Stimulated activated CD4-positive, alpha-beta T cell treated with anti-CD3 and anti-CD28 coated beads, TNF-alpha, amount 100 ng/mL, for 1 hour (primary cell): Measurements from ENCODE around the gene ZFHX3.

Experiments used
- DNase-seq, 3 donors: peaks; one replicate each; pipeline ENCODE4 v3.0.0-alpha.2; 2020; ENCODE audit warnings: low read depth in 3 of 3, low spot score in 1 of 3

Gene ZFHX3

DNA sequence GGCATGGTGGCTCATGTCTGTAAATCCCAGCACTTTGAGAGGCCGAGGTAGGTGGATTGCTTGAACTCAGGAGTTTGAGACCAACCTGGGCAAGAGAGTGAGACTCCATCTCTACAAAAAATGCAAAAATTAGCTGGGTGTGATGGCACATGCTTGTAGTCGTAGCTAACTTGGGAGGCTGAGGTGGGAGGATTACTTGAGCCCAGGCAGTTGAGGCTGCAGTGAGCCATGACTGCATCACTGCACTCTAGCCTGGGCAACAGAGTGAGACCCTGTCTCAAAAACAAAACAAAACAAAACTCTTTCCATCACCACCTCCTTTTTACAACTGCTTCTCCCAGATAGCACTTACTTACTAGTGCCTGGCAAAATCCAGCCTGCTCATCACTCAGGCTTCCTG, 214.0 kb downstream of the ZFHX3 start:
- DNase-seq: no peak

DNA sequence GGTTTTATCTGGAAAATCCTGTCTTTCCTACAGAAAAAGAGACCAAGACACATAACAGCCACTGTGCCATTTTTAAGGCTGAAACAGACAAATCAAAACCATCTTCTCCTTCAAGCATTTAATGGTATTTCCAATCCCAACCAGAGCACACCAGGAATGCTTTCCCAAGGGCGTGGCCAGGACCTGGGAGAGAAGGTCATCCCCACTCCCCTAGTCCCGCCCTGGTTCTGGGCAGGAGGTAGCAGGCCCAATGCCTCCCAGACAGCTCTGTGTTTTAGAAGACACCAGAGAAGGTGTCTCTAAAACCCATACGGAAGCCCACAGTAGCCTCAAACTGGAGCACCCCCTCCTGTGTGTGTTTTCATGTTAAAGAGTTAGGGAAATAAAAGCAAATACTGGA, 214.4 kb downstream of the ZFHX3 start:
- no peak for DNase-seq

- DNase-seq: peak; percentile 13 to 56 (median 21)
These were observed 215.2 kb downstream of the ZFHX3 start for GRCh38 chr16:72832621-72833248.

DNA sequence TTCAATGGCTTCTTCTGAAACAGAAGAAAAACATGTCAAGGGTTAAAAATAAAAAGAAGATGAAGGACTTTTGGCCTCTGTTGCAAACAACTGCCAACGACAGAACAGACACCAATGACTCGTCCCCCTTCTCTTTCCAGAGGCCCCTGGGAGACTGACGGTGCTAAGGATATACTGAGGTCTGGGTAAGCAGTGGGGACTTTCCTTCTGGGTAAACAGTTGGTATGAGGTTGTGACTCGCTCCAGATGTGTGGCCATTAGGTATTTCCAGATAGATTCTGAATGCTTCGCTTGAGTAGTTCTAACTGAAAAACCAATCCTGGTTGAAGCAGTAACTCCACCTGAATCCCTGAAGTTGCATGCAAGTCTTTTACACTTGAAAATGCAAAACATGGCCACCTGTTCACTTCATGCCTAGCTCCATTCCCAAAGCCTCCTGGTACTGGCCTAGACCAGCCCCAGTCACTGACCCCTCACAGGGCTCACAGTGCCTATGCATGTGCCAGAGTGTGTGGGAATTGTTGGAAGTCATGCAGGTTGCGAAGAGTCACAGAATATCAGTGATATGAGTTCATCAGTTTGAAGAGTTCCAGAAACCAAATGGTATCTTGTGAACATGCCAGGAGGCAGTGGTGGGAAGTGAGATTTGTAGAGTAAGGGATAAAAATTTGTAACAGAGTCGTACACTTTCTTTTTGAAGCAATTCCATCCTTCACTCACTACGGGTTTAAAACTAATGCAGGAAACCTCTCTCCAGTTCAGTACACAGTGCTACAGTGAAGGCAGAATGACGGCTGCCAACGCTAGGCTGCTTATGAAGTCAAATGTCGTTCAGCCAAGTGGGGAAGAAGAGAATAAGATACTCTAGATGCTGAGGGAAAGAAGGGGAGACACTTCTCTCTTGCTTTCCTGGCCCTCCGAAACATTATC, 217.8 kb downstream of the ZFHX3 start:
- DNase-seq: no peak

DNA sequence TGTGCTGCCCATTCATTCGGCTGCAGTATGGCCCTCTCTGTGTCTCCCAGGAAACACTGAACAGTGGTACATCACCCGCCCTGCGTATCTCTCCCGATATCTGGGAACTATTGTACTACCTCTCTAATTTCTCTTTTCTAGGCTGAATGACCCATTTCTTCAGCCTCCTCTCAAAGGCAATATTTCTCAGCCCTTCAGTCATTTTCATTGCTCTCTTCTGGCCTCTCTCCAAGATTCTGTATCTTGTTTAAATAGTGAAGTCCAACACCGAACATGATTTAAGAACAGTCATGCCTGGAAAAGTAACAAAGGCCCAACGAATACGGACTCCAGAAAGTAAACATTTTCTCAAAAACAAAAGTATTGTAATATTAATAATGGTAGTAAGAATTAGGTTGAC, 220.1 kb downstream of the ZFHX3 start:
- DNase-seq: no peak

DNA sequence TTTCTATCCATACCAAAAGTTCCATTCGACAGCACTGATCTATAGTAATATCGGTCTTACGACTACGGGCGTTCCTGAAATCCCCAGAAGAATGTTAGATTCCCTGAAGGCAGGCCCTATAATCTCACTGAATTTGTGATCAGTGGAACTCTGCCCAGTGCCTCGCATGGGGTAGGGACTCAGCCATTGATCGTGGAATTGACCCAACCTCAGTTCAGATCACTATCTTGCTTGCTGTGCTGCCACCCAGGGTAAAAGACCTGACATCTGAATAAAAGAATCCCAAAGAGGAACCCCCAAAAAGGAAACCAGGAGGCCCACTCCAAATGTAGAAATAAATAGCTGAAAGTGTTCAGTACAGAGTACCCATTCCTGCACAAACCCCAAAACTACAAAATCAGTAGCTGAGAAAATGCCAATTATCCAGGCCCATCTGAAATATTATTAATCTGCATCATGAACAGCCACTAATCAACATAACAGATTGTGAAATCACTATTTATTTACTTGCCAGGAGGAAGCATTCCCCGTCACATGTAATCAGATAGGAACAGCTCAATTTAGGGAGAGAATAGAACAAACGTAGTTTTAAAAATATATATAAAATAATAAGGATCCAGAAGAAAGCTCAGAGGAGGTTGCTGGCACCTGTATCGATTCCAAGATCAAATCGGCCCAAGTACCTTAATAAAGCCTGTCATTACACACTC, 221.9 kb downstream of the ZFHX3 start:
- no peak for DNase-seq

- DNase-seq: no peak
These were observed 223.2 kb downstream of the ZFHX3 start for GRCh38 chr16:72824761-72825160.

DNA sequence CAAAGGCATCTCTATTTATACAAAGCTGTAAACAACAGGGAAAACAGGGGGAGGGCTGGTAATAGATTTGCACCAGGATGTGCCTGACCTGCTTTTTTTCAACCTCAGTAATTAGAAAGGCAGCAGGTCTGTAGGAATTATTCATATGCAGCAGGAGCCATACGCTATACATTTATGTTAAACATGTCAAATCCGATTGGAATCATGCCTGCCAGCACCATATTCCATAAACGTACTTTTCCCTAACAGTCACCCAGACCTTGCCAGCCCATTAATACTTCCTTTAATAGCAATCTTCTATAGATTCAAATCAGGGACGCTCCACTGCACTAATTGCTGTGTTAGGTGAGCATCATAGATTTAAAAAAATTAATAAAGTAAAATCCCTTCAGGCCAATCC, 223.9 kb downstream of the ZFHX3 start:
- DNase-seq: no peak

GRCh38 chr16:72821185-72821950, 226.6 kb downstream of the ZFHX3 start:
- no peak for DNase-seq

DNA sequence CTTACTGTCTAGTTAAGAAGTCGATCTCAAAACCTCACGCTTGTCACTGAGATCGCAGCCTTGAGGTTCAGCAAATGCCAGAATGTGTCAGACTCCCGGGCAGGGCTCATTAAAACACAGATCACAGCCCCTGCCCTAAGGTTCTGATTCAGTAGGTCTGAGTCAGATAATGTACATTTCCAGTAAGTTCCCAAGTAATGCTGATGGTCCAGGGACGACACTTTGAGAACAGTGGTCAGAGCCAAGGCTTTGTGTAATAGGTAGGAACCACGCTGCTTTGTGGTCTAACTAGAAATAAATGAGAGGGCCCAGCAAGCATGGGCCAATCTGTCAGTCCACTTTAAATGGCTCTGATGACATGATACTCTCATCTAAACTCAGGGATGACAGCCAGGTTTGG, 228.6 kb downstream of the ZFHX3 start:
- no peak for DNase-seq

DNA sequence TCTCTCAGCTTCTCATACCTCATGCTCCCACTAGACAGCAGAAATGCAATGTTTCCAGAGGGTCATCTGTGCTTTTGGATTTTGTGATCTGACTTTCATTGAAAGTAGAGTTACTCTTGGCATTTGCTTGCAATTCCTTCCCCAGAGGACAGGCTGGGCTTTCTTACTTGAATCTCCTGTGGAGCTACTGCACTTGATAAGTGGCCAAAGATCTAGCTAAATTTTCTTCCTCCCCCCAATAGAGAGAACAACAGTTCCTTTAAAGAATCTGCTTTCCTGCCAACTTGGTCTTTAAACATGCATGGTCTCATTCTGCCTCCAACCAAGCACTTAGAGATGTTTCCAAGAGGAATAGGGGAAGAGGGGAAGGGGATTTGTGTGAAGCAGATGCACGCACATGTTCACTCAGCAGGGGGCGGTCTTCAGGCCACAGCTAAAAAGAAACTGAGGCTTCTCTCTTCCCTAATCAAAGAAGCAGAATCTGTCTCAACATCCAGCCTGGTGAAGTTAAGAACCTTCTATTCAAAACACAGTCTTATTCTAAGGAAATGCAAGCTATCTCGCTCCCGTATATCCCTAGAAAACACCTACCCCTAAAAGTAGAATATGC, 229.6 kb downstream of the ZFHX3 start:
- no peak for DNase-seq

GRCh38 chr16:72815348-72816318, 232.3 kb downstream of the ZFHX3 start:
- DNase-seq: no peak

- DNase-seq: no peak
These were observed 233.7 kb downstream of the ZFHX3 start for GRCh38 chr16:72814226-72814625.

DNA sequence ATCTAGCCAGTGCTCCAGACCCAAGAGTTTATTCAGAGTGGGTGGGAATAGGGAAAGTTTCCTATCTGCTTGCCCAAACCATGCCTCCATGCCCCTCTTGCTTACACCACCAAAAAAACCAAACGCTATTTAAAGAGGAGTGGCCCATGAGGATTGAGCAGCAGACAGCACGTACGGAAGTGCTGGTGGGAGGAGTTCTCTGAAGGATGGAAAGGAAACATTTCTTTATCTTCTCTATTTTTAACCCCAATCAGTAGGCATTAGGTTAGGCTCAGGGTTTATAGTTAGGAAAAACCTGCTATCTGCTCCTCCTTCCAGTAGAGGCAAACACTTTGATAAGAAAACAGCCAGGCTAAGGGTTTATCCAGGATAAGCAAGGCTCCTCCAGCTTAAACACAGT, 235.3 kb downstream of the ZFHX3 start:
- no peak for DNase-seq

DNA sequence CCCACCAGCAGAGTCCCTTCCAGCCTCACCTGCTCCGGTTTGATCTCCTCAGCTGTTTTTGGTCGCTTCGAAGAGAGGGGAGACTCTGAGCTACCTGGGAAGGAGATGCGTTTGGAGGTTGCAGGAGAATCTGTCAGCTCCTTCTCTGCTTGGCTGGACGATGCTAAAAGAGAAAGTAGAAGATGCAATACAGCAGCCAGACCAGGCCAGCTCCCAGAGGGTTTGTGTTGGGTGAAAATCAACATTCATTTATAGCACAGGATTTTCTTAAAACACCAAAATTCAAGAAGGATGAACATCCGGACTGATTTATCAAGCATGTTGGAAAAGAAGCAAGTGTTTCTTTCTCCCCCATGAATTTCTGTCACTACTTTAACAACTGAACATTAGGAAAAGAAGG, 236.1 kb downstream of the ZFHX3 start:
- no peak for DNase-seq

DNA sequence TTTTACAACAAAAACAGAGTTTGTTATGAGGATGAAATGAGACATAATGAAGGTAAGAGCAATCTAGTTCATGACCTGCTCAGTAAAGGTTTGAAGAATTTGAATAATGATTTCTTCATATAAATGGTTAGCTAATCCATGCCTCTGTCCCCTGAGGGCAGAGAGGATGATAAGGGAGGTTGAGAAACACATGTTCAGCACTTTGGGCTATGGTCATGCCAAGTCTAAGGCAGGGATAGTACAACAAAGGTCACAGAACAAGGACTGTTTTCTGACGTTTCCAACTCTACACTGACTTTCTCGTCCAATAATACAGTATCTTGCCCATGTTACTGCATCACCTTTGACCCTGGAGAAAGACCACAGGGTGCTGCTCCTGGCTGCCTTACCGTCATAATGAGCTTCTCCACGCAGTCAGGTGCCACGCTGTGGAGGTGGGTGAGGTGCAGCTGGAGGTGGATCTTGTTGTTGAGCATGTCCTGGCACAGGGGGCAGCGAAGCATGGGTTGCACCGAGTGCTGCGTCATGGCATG, 236.7 kb downstream of the ZFHX3 start:
- no peak for DNase-seq

GRCh38 chr16:72810480-72810879, 237.4 kb downstream of the ZFHX3 start:
- no peak for DNase-seq

GRCh38 chr16:72809446-72809845, 238.5 kb downstream of the ZFHX3 start:
- no peak for DNase-seq

DNA sequence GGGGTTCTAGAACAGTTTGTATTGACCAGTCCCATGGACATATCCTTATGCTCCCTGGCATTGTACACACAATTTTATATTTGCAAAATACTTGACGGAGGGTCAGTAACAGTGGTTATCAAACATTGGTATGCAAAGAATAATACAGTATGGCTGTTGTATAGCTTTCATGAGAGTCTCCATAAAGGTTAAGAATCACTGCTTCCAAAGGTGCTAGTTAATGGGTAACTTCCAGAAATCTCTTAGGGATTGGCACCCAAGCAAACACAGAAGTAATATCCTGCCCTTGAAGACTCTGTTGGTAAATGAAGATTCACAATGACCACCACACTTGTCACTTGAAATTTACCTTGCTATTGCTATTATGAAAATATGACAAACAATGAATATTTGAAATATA, 239.2 kb downstream of the ZFHX3 start:
- DNase-seq: no peak
